GM12873 (cell line): ENCODE data around the gene GLB1L2.

ENCODE experiments used
- TF ChIP-seq, protein P1 (sequence below): IDR thresholded peaks from 2 replicates; pipeline ENCODE4 v1.5.1; 2012; ENCODE audit warnings: low read depth, mild to moderate bottlenecking, moderate library complexity, low read length, control low read depth; ENCODE audit not compliant: insufficient read depth; ENCODE audit errors: missing control alignments

Gene GLB1L2

GRCh38 chr11:134361661-134362060 lies 29.9 kb downstream of the GLB1L2 start:
- TF ChIP-seq, protein P1, sequence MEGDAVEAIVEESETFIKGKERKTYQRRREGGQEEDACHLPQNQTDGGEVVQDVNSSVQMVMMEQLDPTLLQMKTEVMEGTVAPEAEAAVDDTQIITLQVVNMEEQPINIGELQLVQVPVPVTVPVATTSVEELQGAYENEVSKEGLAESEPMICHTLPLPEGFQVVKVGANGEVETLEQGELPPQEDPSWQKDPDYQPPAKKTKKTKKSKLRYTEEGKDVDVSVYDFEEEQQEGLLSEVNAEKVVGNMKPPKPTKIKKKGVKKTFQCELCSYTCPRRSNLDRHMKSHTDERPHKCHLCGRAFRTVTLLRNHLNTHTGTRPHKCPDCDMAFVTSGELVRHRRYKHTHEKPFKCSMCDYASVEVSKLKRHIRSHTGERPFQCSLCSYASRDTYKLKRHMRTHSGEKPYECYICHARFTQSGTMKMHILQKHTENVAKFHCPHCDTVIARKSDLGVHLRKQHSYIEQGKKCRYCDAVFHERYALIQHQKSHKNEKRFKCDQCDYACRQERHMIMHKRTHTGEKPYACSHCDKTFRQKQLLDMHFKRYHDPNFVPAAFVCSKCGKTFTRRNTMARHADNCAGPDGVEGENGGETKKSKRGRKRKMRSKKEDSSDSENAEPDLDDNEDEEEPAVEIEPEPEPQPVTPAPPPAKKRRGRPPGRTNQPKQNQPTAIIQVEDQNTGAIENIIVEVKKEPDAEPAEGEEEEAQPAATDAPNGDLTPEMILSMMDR: no peak

GRCh38 chr11:134362192-134362901 lies 30.6 kb downstream of the GLB1L2 start:
- TF ChIP-seq, protein P1: no peak

- TF ChIP-seq, protein P1: no peak
These were observed 31.4 kb downstream of the GLB1L2 start for GRCh38 chr11:134363161-134363560.

- TF ChIP-seq, protein P1: no peak
These were observed 31.8 kb downstream of the GLB1L2 start for GRCh38 chr11:134363592-134363991.

GRCh38 chr11:134364261-134364660 lies 32.5 kb downstream of the GLB1L2 start:
- TF ChIP-seq, protein P1: no peak

DNA sequence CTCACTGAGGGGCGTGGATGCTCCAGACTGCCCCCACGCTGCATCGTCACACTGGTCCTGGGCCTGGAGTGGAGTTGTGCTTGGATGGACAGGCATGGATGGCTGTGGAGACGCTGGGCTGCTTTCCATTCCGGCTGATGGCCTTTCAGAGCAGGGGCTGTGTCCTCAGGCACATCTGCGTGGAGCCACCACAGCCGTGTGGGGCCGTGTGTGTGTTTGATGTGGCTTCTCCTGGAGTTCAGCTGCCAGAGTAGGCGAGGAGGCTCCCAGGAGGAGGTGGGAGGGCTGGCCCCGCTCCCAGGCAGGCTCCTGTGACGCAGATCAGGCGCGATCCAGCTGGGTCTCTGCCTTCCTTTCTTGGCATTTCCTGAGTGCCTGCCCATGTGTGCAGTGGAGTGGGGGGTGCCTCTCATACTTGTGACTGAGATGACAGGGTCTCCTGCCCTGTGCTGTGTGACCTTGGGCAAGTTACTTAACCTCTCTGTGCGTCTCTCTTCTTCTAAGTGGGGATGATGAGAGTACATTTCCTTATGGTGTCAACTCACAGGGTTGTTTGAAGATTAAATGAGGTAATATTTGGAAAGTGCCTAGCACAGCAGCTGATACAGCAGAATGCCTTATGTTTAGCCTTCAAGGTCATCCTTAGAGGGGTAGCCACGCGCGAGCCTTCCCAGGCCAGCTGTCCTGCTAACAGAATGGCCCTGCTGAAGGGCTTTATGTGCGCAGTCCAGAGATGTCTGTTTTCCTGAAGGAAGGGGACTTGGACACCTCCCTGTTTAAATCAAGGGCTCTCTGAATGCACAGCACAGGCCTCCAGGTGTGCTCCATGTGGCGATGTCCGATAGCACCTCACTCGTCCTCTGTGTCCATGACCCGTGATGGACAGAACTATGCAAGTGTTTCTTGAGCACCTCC lies 33.5 kb downstream of the GLB1L2 start:
- TF ChIP-seq, protein P1: no peak

GRCh38 chr11:134366254-134366653 lies 34.5 kb downstream of the GLB1L2 start:
- TF ChIP-seq, protein P1: no peak
